Endodermal cell (in vitro differentiated cells): ENCODE results near the gene CEP164. TPM values are rescaled to one million over a fixed set of nuclear protein-coding genes. Genes with fewer than 3 reads are reported as not detected.

Experiments used
- DNase-seq: peaks from one replicate; pipeline ENCODE4 v3.0.0-alpha.2; 2017
- H3K27ac ChIP-seq: 2 replicates; pipeline ENCODE4 v1.5.1; 2013; ENCODE audit warnings: mild to moderate bottlenecking, low read depth, low read length, moderate library complexity
- H3K27me3 ChIP-seq: 2 replicates; pipeline ENCODE4 v1.6.1; 2013; ENCODE audit warnings: mild to moderate bottlenecking, low read length, moderate library complexity; ENCODE audit not compliant: insufficient read depth, control insufficient read depth, poor library complexity, severe bottlenecking
- H3K36me3 ChIP-seq: 2 replicates; pipeline ENCODE4 v1.7.0; 2013; ENCODE audit warnings: mild to moderate bottlenecking, low read length, moderate library complexity; ENCODE audit not compliant: control insufficient read depth, insufficient read depth
- H3K4me1 ChIP-seq: one replicate; pipeline ENCODE4 v1.7.0; 2013; ENCODE audit warnings: low read length; ENCODE audit not compliant: control insufficient read depth, insufficient read depth
- H3K4me3 ChIP-seq: 2 replicates; pipeline ENCODE4 v1.5.1; 2013; ENCODE audit warnings: mild to moderate bottlenecking, low read length, moderate library complexity
- H3K9ac ChIP-seq: 2 replicates; pipeline ENCODE4 v1.6.1; 2013; ENCODE audit warnings: mild to moderate bottlenecking, low read length, moderate library complexity; ENCODE audit not compliant: poor library complexity, severe bottlenecking; ENCODE audit errors: extremely low read depth
- H3K9me3 ChIP-seq: 2 replicates; pipeline ENCODE4 v1.6.1; 2013; ENCODE audit warnings: mild to moderate bottlenecking, low read length, moderate library complexity; ENCODE audit not compliant: control insufficient read depth
- H3K27ac Mint-ChIP-seq: 2 replicates; pipeline ENCODE4 v1.8.0; 2020; ENCODE audit warnings: mixed read lengths
- H3K27me3 Mint-ChIP-seq: 2 replicates; pipeline ENCODE4 v1.8.0; 2021; ENCODE audit warnings: mild to moderate bottlenecking, mixed read lengths; ENCODE audit not compliant: insufficient read depth
- H3K36me3 Mint-ChIP-seq: 2 replicates; pipeline ENCODE4 v1.8.0; 2020; ENCODE audit warnings: low read depth, mixed read lengths
- H3K4me1 Mint-ChIP-seq: 2 replicates; pipeline ENCODE4 v1.8.0; 2020; ENCODE audit warnings: mixed read lengths
- H3K4me3 Mint-ChIP-seq: 2 replicates; pipeline ENCODE4 v1.8.0; 2020; ENCODE audit warnings: mild to moderate bottlenecking, moderate library complexity, mixed read lengths
- H3K9me3 Mint-ChIP-seq: 2 replicates; pipeline ENCODE4 v1.8.0; 2020; ENCODE audit warnings: mild to moderate bottlenecking, mixed read lengths
- CTCF ChIP-seq: fragments of 200-600 bp; sonication (generic); conservative IDR thresholded peaks from 2 replicates; pipeline ENCODE4 v1.5.0; 2021; ENCODE audit warnings: antibody characterized with exemption, mild to moderate bottlenecking
- WGBS, 2 experiments: methylation state at CpG; one replicate each; pipeline versions ENCODE4 v1.1.5 to v1.1.7; 2013; ENCODE audit warnings: missing lambda C conversion rate in 2 of 2, mixed read lengths in 1 of 2; ENCODE audit not compliant: insufficient coverage in 1 of 2, insufficient read length in 1 of 2; 5-methylcytosine and 5-hydroxymethylcytosine counted together
- total RNA-seq, 2 donors: library from RNA; stranded (reverse); fragmentation: NEBNext Ultra II Directional in 1 of 2; extraction: Animal tissue kit (Norgen Biotek cat#: 25700) in 1 of 2; gene quantifications; 2 replicates in 1 of 2; 3 replicates in 1 of 2; pipeline ENCODE4 v1.2.1, GENCODE V29; 2021

The CEP164 gene
- total RNA-seq, 2 donors from 2014 or later, result 32.7 to 33.6 TPM

DNA sequence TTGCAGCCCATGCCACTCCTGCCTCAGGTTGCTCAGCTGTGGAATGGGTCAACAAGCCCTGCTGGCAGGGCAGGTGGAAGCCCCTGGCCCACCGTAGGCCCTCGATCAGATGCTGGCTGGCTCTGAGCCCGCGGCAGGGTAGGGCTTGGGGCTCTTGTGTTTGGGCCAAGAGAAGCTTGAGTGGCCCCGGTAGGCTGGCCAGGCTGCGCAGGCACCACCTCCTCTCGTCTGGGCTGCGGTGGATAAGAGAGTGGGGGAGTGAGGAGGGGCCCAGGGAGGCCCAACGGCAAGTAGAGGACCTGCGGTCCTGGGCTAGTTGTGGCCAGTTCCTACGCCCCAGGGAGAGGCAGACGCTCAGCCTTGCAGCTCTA is 115.2 kb downstream of the CEP164 start:
- no peaks in the 10 kb centered on the region for H3K36me3 ChIP-seq
- Mint-ChIP-seq H3K27ac (no peak overlapping the region), H3K4me3 (no peak overlapping the region), H3K4me1 (peaks cover 11% of the 10 kb centered on the region), H3K27me3 (peaks cover 16% of the 10 kb centered on the region), H3K9me3 (no peaks in the 10 kb centered on the region), H3K36me3 (no peaks in the 10 kb centered on the region)
- no peak for DNase-seq
- no peak for TF ChIP-seq CTCF
- H3K27me3 ChIP-seq, result peaks cover 38% of the 10 kb centered on the region
- no peak overlapping the region for H3K4me3 ChIP-seq
- H3K27ac ChIP-seq, result no peak overlapping the region
- no peaks in the 10 kb centered on the region for H3K9me3 ChIP-seq
- no peak overlapping the region for H3K9ac ChIP-seq
- peaks cover 9% of the 10 kb centered on the region for H3K4me1 ChIP-seq
- WGBS, 2 experiments, result 87 to 89% methylated on average over 5 to 12 of the region's 12 CpGs

DNA sequence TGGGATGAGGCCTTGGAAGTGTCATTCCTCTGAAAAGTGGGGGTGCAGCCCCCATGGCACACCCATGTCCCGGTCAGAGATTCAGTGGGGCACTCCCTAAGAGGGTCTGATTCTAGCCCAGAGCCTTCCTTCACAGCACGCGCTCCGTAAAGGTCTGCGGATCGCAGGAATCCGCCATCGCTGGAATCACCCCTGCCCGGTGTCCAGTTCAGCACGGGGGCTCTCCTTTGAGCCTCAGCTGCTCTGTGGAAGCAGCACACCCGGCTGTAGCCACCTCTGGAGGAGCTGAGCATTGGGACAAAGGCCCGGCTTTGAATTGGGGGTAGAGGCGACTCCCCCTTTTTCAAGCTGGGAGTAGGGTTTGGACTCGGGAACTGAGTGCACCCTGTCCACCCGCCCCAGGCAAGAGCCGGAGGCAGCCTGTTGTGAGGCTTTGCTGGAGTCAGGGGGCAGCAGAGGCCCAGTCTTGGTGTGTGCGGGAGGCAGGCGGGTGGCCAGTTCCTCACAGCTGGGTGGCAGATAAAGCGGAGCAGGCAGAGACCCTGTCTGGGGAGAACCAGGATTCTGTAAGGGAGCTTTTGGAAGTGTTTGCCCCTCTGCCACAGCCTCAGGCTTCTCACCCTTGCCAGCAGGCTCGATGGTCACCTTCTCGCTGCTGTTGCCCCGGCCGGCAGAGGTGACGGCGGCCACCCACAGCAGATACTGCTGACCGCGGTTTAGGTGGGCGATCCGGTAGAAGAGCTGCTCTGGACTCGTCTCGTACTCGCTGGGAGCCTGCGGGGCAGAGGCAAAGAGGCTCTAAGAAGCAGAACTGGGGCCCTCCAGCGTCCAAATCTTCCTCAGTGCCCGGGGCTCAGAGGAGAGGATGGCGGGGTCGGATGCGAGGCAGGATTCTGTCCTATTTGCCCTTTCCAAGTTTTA is 115.9 kb downstream of the CEP164 start:
- H3K27ac ChIP-seq, result no peak overlapping the region
- H3K4me3 ChIP-seq, result no peak overlapping the region
- no peak overlapping the region for H3K27ac Mint-ChIP-seq
- H3K36me3 Mint-ChIP-seq, result no peaks in the 10 kb centered on the region
- H3K4me3 Mint-ChIP-seq, result no peak overlapping the region
- H3K27me3 ChIP-seq, result peaks cover 38% of the 10 kb centered on the region
- peak; percentile 94 for DNase-seq
- no peaks in the 10 kb centered on the region for H3K9me3 Mint-ChIP-seq
- WGBS, 2 experiments, result 61 to 65% methylated on average over 20 to 38 of the region's 38 CpGs
- peaks cover 9% of the 10 kb centered on the region for H3K4me1 ChIP-seq
- H3K36me3 ChIP-seq, result no peaks in the 10 kb centered on the region
- no peak overlapping the region for H3K9ac ChIP-seq
- TF ChIP-seq CTCF, result peak; percentile 88
- peaks cover 9% of the 10 kb centered on the region for H3K4me1 Mint-ChIP-seq
- H3K9me3 ChIP-seq, result no peaks in the 10 kb centered on the region
- H3K27me3 Mint-ChIP-seq, result peaks cover 20% of the 10 kb centered on the region

DNA sequence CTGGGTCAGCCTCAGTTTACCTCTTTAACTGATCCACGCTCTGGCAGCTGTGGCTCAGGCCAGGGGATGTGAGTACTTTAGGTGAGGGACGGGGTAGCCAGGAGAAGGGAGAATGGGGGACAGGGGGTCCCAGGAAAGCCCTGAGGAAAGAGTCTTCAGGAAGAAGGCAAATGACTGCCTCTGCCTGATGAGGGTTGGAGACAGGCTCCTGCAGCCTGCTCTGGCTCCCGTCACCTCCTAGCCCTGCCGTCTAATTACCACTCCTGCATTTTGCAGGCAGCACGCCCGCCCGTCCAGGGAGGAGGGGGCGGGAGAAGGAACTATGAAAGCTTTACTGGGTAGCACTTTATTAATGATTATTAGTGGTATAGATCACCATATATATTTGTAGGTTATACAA is 116.6 kb downstream of the CEP164 start:
- Histone ChIP-seq H3K4me1 (peaks cover 9% of the 10 kb centered on the region), H3K9me3 (no peaks in the 10 kb centered on the region), H3K9ac (no peak overlapping the region), H3K4me3 (no peak overlapping the region), H3K27ac (no peak overlapping the region), H3K27me3 (peaks cover 38% of the 10 kb centered on the region), H3K36me3 (no peaks in the 10 kb centered on the region)
- Mint-ChIP-seq H3K9me3 (no peaks in the 10 kb centered on the region), H3K4me1 (peaks cover 9% of the 10 kb centered on the region), H3K27ac (no peak overlapping the region), H3K4me3 (no peak overlapping the region), H3K27me3 (peaks cover 19% of the 10 kb centered on the region), H3K36me3 (no peaks in the 10 kb centered on the region)
- TF ChIP-seq CTCF, result no peak
- WGBS, 2 experiments, result 86 to 90% methylated on average over 2 to 4 of the region's 8 CpGs
- no peak for DNase-seq
